Transverse colon (tissue), 4 donors: ENCODE data around the gene GCC1. TPM values are rescaled to one million over a fixed set of nuclear protein-coding genes. Genes with fewer than 3 reads are reported as not detected.

ENCODE experiments used
- DNase-seq: peaks from one replicate; pipeline ENCODE4 v3.0.0-alpha.2; 2019
- H3K27ac ChIP-seq, 4 donors: fragments of 200-600 bp; sonication (generic); 2 replicates each; pipeline ENCODE4 v1.5.1; 2016 to 2018; ENCODE audit warnings: inconsistent platforms in 4 of 4
- H3K27me3 ChIP-seq: fragments of 200-600 bp; sonication (generic); 2 replicates; pipeline ENCODE4 v1.5.1; 2017; ENCODE audit warnings: inconsistent platforms
- H3K36me3 ChIP-seq, 4 donors: fragments of 200-600 bp; sonication (generic); 2 replicates each; pipeline ENCODE4 v1.5.1; 2017 to 2019; ENCODE audit warnings: inconsistent platforms in 4 of 4
- H3K4me1 ChIP-seq, 4 donors: fragments of 200-600 bp; sonication (generic); 2 replicates each; pipeline ENCODE4 v1.5.1; 2017 to 2020; ENCODE audit warnings: inconsistent platforms in 4 of 4
- H3K4me3 ChIP-seq, 4 donors: fragments of 200-600 bp; sonication (generic); 1 replicate in 1 of 4; 2 replicates in 3 of 4; pipeline versions ENCODE4 v1.5.1 to v1.6.1; 2017 to 2019; ENCODE audit warnings: inconsistent platforms in 4 of 4
- H3K9me3 ChIP-seq, 2 donors: fragments of 200-600 bp; sonication (generic); 2 replicates each; pipeline ENCODE4 v1.5.1; 2017 to 2019; ENCODE audit warnings: inconsistent platforms in 2 of 2
- CTCF ChIP-seq, 5 experiments: fragments of 200-600 bp in 3 of 5; fragments of 450-650 bp in 2 of 5; sonication (generic) in 3 of 5; IDR thresholded peaks; 1 replicate in 2 of 5; 2 replicates in 3 of 5; pipeline ENCODE4 v1.5.1; 2016 to 2017; ENCODE audit warnings: antibody characterized with exemption in 5 of 5, inconsistent platforms in 3 of 5, mild to moderate bottlenecking in 2 of 5, moderate library complexity in 1 of 5
- EP300 ChIP-seq: sonication (generic); formaldehyde crosslinking; IDR thresholded peaks from one replicate; pipeline ENCODE4 v1.6.1; 2017; ENCODE audit warnings: antibody characterized with exemption, low read depth
- POLR2A ChIP-seq: fragments of 450-650 bp; IDR thresholded peaks from one replicate; pipeline ENCODE4 v1.6.1; 2016; ENCODE audit warnings: antibody characterized with exemption, mild to moderate bottlenecking, moderate library complexity
- POLR2AphosphoS5 ChIP-seq, 3 donors: sonication (generic); formaldehyde crosslinking; IDR thresholded peaks; one replicate each; pipeline ENCODE4 v1.6.1; 2016; ENCODE audit warnings: antibody characterized with exemption in 3 of 3
- WGBS, 2 donors: methylation state at CpG; one replicate each; pipeline ENCODE4 v1.1.5; 2018; ENCODE audit warnings: low coverage in 1 of 2; 5-methylcytosine and 5-hydroxymethylcytosine counted together
- in situ Hi-C, 4 donors: fragments of 200-750 bp; cut with MboI; loops; one replicate each; pipeline versions ENCODE4 v1.15.0 to v1.15.1; 2017; ENCODE audit warnings: low sequenced_read_pairs in 3 of 4, low pct_ligation_motif_present in 1 of 4, low pct_unique_long_range_greater_than_20kb in 1 of 4
- intact Hi-C: fragments of 100-400 bp; cut with DNase I; formaldehyde crosslinking; loops from one replicate; pipeline ENCODE4 v1.15.1; 2023; ENCODE audit warnings: low total_unique reads
- total RNA-seq, 4 donors: library from RNA; depleted of rRNA; stranded (reverse); fragments of >200 nt; gene quantifications; one replicate each; pipeline ENCODE4 v1.1.0, GENCODE V29; 2016

GCC1 gene
- total RNA-seq, 4 donors from 2014 or later = 10.3 to 20.5 (median 18.9) TPM

GRCh38 chr7:127609297-127609696, 23.9 kb upstream of the GCC1 start:
- in situ Hi-C loops (no loop called here), intact Hi-C loops (no loop called here)
- no peaks in the 10 kb centered on the region for H3K36me3 ChIP-seq
- no peak overlapping the region for H3K4me3 ChIP-seq
- 97% methylated on average over 5 of the region's 6 CpGs; no CpG with 5 or more reads in 1 of the 2 donors for WGBS, 2 donors
- no peak for DNase-seq
- no peaks in the 10 kb centered on the region for H3K4me1 ChIP-seq
- H3K27ac ChIP-seq = no peak overlapping the region
- TF ChIP-seq POLR2AphosphoS5 (IDR thresholded peaks at IDR 0.05) (no peak), EP300 (no peak), POLR2A (no peak), CTCF (IDR thresholded peaks at IDR 0.05) (no peak)
- H3K27me3 ChIP-seq = peaks cover under 1% of the 10 kb centered on the region
- no peaks in the 10 kb centered on the region for H3K9me3 ChIP-seq

DNA sequence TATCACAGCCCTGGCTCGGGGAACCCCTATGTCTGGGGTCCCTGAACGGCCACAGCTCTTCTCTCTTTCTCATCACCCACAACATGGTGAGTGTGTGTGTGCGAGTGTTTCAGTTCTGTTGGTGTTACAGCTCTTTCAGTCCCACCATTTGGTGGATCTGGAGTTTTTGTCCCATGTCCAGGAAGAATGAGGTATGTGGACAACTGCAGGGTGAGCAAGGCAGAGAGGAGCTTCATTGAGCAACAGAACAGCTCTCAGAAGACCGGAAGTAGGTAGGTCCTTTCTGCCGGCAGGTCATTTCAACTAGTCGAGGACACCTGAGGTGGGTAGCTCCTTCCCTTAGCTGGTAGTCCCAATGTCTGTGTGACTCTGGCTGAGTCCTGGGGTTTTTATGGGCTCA, 23.1 kb upstream of the GCC1 start:
- TF ChIP-seq EP300 = no peak
- no peak for TF ChIP-seq POLR2A
- TF ChIP-seq POLR2AphosphoS5 (IDR thresholded peaks at IDR 0.05) = no peak
- no peak for TF ChIP-seq CTCF (IDR thresholded peaks at IDR 0.05)
- H3K9me3 ChIP-seq = no peaks in the 10 kb centered on the region
- no peaks in the 10 kb centered on the region for H3K36me3 ChIP-seq
- H3K4me1 ChIP-seq = no peaks in the 10 kb centered on the region
- no peaks in the 10 kb centered on the region for H3K27me3 ChIP-seq
- intact Hi-C loops (no loop called here), in situ Hi-C loops (no loop called here)
- 87% methylated on average over 6 of the region's 6 CpGs; no CpG with 5 or more reads in 1 of the 2 donors for WGBS, 2 donors
- no peak for DNase-seq
- H3K27ac ChIP-seq = no peak overlapping the region
- no peak overlapping the region for H3K4me3 ChIP-seq

GRCh38 chr7:127600885-127601284, 15.5 kb upstream of the GCC1 start:
- WGBS, 2 donors = 74 to 88% methylated on average over 3 of the region's 3 CpGs
- no peaks in the 10 kb centered on the region for H3K9me3 ChIP-seq
- no peaks in the 10 kb centered on the region for H3K27me3 ChIP-seq
- no peak for DNase-seq
- no peaks in the 10 kb centered on the region for H3K36me3 ChIP-seq
- no peak overlapping the region for H3K4me3 ChIP-seq
- in situ Hi-C loops = no loop called here
- H3K4me1 ChIP-seq = no peaks in the 10 kb centered on the region
- TF ChIP-seq EP300 (no peak), POLR2AphosphoS5 (IDR thresholded peaks at IDR 0.05) (no peak), CTCF (IDR thresholded peaks at IDR 0.05) (no peak), POLR2A (no peak)
- intact Hi-C loops = no loop called here
- no peak overlapping the region for H3K27ac ChIP-seq

DNA sequence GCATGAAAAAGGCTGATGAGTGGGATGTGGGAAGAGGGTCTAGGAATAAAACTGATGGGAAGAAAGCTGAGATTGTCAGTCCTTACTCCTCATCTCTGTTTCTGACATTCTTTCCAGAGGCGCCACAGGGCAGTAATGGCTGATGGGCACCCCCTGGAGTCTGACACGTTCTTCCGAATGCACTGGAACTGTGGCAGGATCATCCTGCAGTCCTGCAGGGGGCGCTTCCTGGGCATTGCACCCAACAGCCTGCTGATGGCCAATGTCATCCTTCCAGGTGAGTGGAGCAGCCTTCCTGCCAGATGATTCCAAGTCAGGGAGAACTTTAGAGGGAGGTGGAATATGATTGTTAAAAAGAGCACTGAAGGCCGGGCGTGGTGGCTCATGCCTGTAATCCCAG, 12.9 kb upstream of the GCC1 start:
- intact Hi-C loops (loop anchor here (10.0 kb wide), 1 partner anchor 46 kb away; no protein-coding TSS in a partner anchor), in situ Hi-C loops (loop anchor here in 1 of 4 donors (10.0 kb wide), 1 partner anchor 46 kb away; no protein-coding TSS in a partner anchor)
- H3K27ac ChIP-seq = no peak overlapping the region
- H3K36me3 ChIP-seq = no peaks in the 10 kb centered on the region
- no peak for DNase-seq
- WGBS, 2 donors = 82% methylated on average over 6 of the region's 6 CpGs; no CpG with 5 or more reads in 1 of the 2 donors
- TF ChIP-seq EP300 (no peak), CTCF (IDR thresholded peaks at IDR 0.05) (peak in 1 of 5 experiments; percentile 14)
- no peaks in the 10 kb centered on the region for H3K27me3 ChIP-seq
- no peaks in the 10 kb centered on the region for H3K9me3 ChIP-seq
- H3K4me1 ChIP-seq = no peaks in the 10 kb centered on the region
- no peak overlapping the region for H3K4me3 ChIP-seq
